Right atrium auricular region (tissue), 2 donors: ENCODE results near the gene FLRT2. TPM values are rescaled to one million over a fixed set of nuclear protein-coding genes. Genes with fewer than 3 reads are reported as not detected.

Source experiments
- DNase-seq: peaks from one replicate; pipeline ENCODE4 v3.0.0-alpha.2; 2019; ENCODE audit warnings: low spot score
- H3K27ac ChIP-seq, 2 donors: fragments of 200-600 bp; sonication (generic); 1 replicate in 1 of 2; 2 replicates in 1 of 2; pipeline ENCODE4 v1.5.1; 2016 to 2019
- H3K27me3 ChIP-seq, 2 donors: fragments of 200-600 bp; sonication (generic); one replicate each; pipeline versions ENCODE4 v1.5.1 to v1.6.0; 2017 to 2019
- H3K36me3 ChIP-seq: fragments of 200-600 bp; sonication (generic); one replicate; pipeline ENCODE4 v1.5.1; 2016
- H3K4me1 ChIP-seq, 2 donors: fragments of 200-600 bp; sonication (generic); one replicate each; pipeline versions ENCODE4 v1.5.1 to v1.6.0; 2017 to 2019
- H3K4me3 ChIP-seq, 2 donors: fragments of 200-600 bp; sonication (generic); 1 replicate in 1 of 2; 2 replicates in 1 of 2; pipeline ENCODE4 v1.5.1; 2017 to 2019; ENCODE audit warnings: mild to moderate bottlenecking in 1 of 2, moderate library complexity in 1 of 2
- H3K9me3 ChIP-seq, 2 donors: fragments of 200-600 bp; sonication (generic); one replicate each; pipeline ENCODE4 v1.5.1; 2019
- CTCF ChIP-seq, 2 donors: fragments of 200-600 bp; sonication (generic); IDR thresholded peaks; one replicate each; pipeline ENCODE4 v1.5.1; 2019; ENCODE audit warnings: antibody characterized with exemption in 2 of 2
- total RNA-seq, 2 donors: library from RNA; depleted of rRNA; stranded (reverse); fragments of >200 nt; gene quantifications; one replicate each; pipeline ENCODE4 v1.1.0, GENCODE V29; 2016

The FLRT2 gene
- total RNA-seq, 2 donors from 2014 or later = 10.3 to 11.9 TPM

GRCh38 chr14:85613496-85613895 lies 83.6 kb downstream of the FLRT2 start:
- Histone ChIP-seq H3K4me1 (no peaks in the 10 kb centered on the region), H3K27me3 (no peaks in the 10 kb centered on the region), H3K9me3 (no peaks in the 10 kb centered on the region), H3K36me3 (no peaks in the 10 kb centered on the region), H3K4me3 (no peak overlapping the region), H3K27ac (no peak overlapping the region)
- TF ChIP-seq CTCF (IDR thresholded peaks at IDR 0.05) = no peak
- no peak for DNase-seq

GRCh38 chr14:85616386-85616885 lies 86.5 kb downstream of the FLRT2 start:
- no peak for TF ChIP-seq CTCF (IDR thresholded peaks at IDR 0.05)
- H3K9me3 ChIP-seq = no peaks in the 10 kb centered on the region
- no peaks in the 10 kb centered on the region for H3K27me3 ChIP-seq
- H3K4me1 ChIP-seq = no peaks in the 10 kb centered on the region
- DNase-seq = no peak
- H3K36me3 ChIP-seq = peaks cover 3% of the 10 kb centered on the region
- no peak overlapping the region for H3K27ac ChIP-seq
- H3K4me3 ChIP-seq = no peak overlapping the region

GRCh38 chr14:85616886-85617285 lies 86.9 kb downstream of the FLRT2 start:
- Histone ChIP-seq H3K36me3 (peaks cover 7% of the 10 kb centered on the region), H3K27ac (no peak overlapping the region), H3K4me1 (no peaks in the 10 kb centered on the region), H3K9me3 (no peaks in the 10 kb centered on the region), H3K4me3 (no peak overlapping the region), H3K27me3 (no peaks in the 10 kb centered on the region)
- TF ChIP-seq CTCF (IDR thresholded peaks at IDR 0.05) = no peak
- no peak for DNase-seq

GRCh38 chr14:85617791-85618190 lies 87.8 kb downstream of the FLRT2 start:
- no peak for TF ChIP-seq CTCF (IDR thresholded peaks at IDR 0.05)
- no peak for DNase-seq
- Histone ChIP-seq H3K27me3 (no peaks in the 10 kb centered on the region), H3K36me3 (peaks cover 13% of the 10 kb centered on the region), H3K4me1 (no peaks in the 10 kb centered on the region), H3K27ac (no peak overlapping the region), H3K9me3 (no peaks in the 10 kb centered on the region), H3K4me3 (no peak overlapping the region)

GRCh38 chr14:85618390-85618789 lies 88.4 kb downstream of the FLRT2 start:
- H3K4me1 ChIP-seq = no peaks in the 10 kb centered on the region
- H3K36me3 ChIP-seq = peaks cover 13% of the 10 kb centered on the region
- DNase-seq = no peak
- no peak overlapping the region for H3K27ac ChIP-seq
- TF ChIP-seq CTCF (IDR thresholded peaks at IDR 0.05) = no peak
- no peaks in the 10 kb centered on the region for H3K9me3 ChIP-seq
- H3K27me3 ChIP-seq = no peaks in the 10 kb centered on the region
- no peak overlapping the region for H3K4me3 ChIP-seq

GRCh38 chr14:85618978-85619377 lies 89.0 kb downstream of the FLRT2 start:
- Histone ChIP-seq H3K27ac (no peak overlapping the region), H3K36me3 (peaks cover 13% of the 10 kb centered on the region), H3K4me1 (no peaks in the 10 kb centered on the region), H3K27me3 (no peaks in the 10 kb centered on the region), H3K9me3 (no peaks in the 10 kb centered on the region), H3K4me3 (no peak overlapping the region)
- no peak for TF ChIP-seq CTCF (IDR thresholded peaks at IDR 0.05)
- DNase-seq = no peak
